ENCODE results near the gene CNN2. TPM values are rescaled to one million over a fixed set of nuclear protein-coding genes. Genes with fewer than 3 reads are reported as not detected.

The CNN2 gene
- total RNA-seq, 3 donors from 2014 or later (not counting 1 experiment from before 2014, with no cell fraction given) = 163 to 276 (median 179) TPM

DNA sequence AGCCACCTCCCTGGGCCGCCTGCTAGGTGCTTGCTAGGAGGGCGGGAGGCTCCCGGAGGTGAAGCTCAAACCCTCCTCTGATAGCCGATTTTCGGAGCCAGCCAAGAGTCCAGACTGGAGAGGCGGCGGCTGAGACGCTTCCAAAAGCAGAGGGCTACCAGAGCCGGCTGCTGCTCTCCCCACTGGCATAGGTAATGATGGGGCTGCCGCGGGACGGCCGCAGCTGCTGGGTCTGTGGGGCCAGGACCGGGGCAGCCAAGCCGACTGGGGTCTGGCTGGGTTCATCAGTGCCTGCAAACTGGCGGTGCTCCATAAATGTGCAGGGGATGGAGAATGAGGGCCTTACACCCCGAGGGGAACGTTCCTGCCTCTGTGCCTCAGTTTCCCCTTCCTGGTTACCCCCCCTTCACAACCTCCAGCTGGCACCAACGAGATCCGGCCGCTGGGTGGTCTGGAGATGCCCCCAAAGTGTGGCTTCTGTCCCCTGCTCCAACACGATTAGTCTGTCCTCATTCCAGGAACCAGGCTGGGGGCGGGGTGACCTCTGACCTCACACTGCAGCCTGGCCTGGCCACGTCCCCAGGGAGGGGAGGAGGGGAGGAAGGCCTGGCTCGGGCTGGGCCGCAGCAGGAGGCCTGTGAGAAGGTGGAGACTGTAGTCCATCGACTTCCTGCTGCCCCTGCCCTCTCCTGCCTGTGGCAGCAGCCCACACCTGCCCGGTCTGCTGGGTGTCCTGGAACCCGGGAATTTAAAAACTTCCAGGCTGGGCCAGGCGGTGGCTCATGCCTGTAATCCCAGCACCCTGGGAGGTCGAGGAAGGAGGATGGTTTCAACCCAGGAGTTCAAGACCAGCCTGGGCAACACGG lies 46.0 kb upstream of the CNN2 start:
- no peaks in the 10 kb centered on the region for H3K27me3 Mint-ChIP-seq (ENCODE audit: low read depth in 2 of 2)

GRCh38 chr19:982567-983170 lies 43.7 kb upstream of the CNN2 start:
- intact Hi-C loops (cut with micrococcal nuclease) = loop anchor here (1.0 to 10.0 kb wide), 4 partner anchors 57 to 208 kb away; no protein-coding TSS in a partner anchor
- ATAC-seq (peak; percentile 76 to 88 (median 77)), DNase-seq (peak; percentile 84 to 87)
- Mint-ChIP-seq H3K9me3 (no peaks in the 10 kb centered on the region), H3K4me1 (peaks cover 13% of the 10 kb centered on the region in 2 donors), H3K27ac (peak overlapping the region in 1 of 2 donors; percentile 24), H3K4me3 (no peak overlapping the region), H3K36me3 (no peaks in the 10 kb centered on the region), H3K27me3 (ENCODE audit: low read depth in 2 of 2) (no peaks in the 10 kb centered on the region)
- no peaks in the 10 kb centered on the region for H3K27me3 ChIP-seq (ENCODE audit: control insufficient read depth, insufficient read depth, low read length)
- no peaks in the 10 kb centered on the region for H3K9me3 ChIP-seq (ENCODE audit: control insufficient read depth, insufficient read depth, low read length)
- no peak overlapping the region for H3K27ac ChIP-seq (ENCODE audit: low read length)
- no peak overlapping the region for H3K4me3 ChIP-seq (ENCODE audit: low read length)
- under 1% methylated on average over 45 of the region's 46 CpGs for WGBS (ENCODE audit: insufficient coverage)
- TF ChIP-seq, protein P1, sequence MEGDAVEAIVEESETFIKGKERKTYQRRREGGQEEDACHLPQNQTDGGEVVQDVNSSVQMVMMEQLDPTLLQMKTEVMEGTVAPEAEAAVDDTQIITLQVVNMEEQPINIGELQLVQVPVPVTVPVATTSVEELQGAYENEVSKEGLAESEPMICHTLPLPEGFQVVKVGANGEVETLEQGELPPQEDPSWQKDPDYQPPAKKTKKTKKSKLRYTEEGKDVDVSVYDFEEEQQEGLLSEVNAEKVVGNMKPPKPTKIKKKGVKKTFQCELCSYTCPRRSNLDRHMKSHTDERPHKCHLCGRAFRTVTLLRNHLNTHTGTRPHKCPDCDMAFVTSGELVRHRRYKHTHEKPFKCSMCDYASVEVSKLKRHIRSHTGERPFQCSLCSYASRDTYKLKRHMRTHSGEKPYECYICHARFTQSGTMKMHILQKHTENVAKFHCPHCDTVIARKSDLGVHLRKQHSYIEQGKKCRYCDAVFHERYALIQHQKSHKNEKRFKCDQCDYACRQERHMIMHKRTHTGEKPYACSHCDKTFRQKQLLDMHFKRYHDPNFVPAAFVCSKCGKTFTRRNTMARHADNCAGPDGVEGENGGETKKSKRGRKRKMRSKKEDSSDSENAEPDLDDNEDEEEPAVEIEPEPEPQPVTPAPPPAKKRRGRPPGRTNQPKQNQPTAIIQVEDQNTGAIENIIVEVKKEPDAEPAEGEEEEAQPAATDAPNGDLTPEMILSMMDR (IDR thresholded peaks at IDR 0.05) = peak; percentile 90
- H3K4me1 ChIP-seq (ENCODE audit: control insufficient read depth, insufficient read depth, low read length) = peaks cover 28% of the 10 kb centered on the region
- H3K36me3 ChIP-seq (ENCODE audit: control insufficient read depth, insufficient read depth, low read length) = peaks cover 10% of the 10 kb centered on the region

More for the DNA sequence above, 46.0 kb upstream of the CNN2 start:
- peaks cover 13% of the 10 kb centered on the region in 2 donors for H3K4me1 Mint-ChIP-seq
- intact Hi-C loops (cut with micrococcal nuclease) = loop anchor here (5.0 to 10.0 kb wide), 2 partner anchors 118 to 206 kb away; no protein-coding TSS in a partner anchor
- H3K9me3 ChIP-seq (ENCODE audit: control insufficient read depth, insufficient read depth, low read length) = no peaks in the 10 kb centered on the region
- no peaks in the 10 kb centered on the region for H3K36me3 ChIP-seq (ENCODE audit: control insufficient read depth, insufficient read depth, low read length)
- no peaks in the 10 kb centered on the region for H3K27me3 ChIP-seq (ENCODE audit: control insufficient read depth, insufficient read depth, low read length)
- H3K27ac Mint-ChIP-seq = no peak overlapping the region
- WGBS (ENCODE audit: insufficient coverage) = 78% methylated on average over 32 of the region's 32 CpGs
- H3K4me3 ChIP-seq (ENCODE audit: low read length) = no peak overlapping the region
- H3K27ac ChIP-seq (ENCODE audit: low read length) = no peak overlapping the region
- DNase-seq (no peak), ATAC-seq (no peak)
- H3K4me3 Mint-ChIP-seq = no peak overlapping the region
- H3K4me1 ChIP-seq (ENCODE audit: control insufficient read depth, insufficient read depth, low read length) = peaks cover 28% of the 10 kb centered on the region
- no peaks in the 10 kb centered on the region for H3K9me3 Mint-ChIP-seq
- TF ChIP-seq, protein P1 (IDR thresholded peaks at IDR 0.05) = no peak
- no peaks in the 10 kb centered on the region for H3K36me3 Mint-ChIP-seq

DNA sequence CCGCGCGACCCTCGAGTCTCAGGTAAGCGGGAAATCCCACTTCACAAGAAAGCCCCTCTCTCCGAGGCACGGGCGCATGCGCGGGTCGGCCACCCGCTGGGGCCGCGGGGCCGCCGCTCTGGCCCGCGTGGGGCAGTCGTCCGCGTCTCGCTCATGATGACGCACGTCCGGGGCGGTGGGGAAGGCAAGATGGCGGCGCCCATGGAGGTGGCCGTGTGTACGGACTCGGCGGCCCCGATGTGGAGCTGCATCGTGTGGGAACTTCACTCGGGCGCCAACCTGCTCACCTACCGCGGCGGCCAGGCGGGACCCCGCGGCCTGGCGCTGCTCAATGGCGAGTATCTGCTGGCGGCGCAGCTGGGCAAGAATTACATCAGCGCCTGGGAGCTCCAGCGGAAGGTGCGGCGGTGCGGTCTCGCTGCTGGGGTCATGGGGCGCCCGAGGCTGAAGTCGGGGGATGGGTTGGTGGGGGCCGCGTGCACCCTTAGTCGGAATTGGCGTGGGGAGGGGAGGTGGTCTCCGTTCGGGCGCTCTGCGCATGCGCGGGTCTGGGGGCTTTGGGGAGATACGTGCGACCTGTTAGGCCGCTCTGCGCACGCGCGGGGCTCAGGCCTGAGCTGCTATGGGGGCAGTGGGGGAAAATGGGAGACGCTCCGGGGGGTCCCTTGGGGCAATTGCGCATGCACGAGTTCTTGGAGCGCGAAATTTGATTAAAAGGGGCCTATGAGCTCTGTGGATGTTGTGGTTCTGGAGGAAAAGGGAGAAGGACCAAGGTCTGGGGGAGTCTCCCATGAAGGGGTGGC lies 42.0 kb upstream of the CNN2 start, which contains the start of gene WDR18:
Gene WDR18 (plus strand): TSS at position 181 of the 803 bp plus-strand sequence. CDS start 9 bp downstream, at position 190.
- intact Hi-C loops (cut with micrococcal nuclease) = loop anchor here (5.0 to 10.0 kb wide), 2 partner anchors 122 to 210 kb away; no protein-coding TSS in a partner anchor
- Histone ChIP-seq H3K9me3 (ENCODE audit: control insufficient read depth, insufficient read depth, low read length) (no peaks in the 10 kb centered on the region), H3K27ac (ENCODE audit: low read length) (peak within 1 kb of the TSS; percentile 88), H3K36me3 (ENCODE audit: control insufficient read depth, insufficient read depth, low read length) (peaks cover 13% of the 10 kb centered on the region), H3K27me3 (ENCODE audit: control insufficient read depth, insufficient read depth, low read length) (no peaks in the 10 kb centered on the region), H3K4me3 (ENCODE audit: low read length) (peak within 1 kb of the TSS; percentile 97), H3K4me1 (ENCODE audit: control insufficient read depth, insufficient read depth, low read length) (peaks cover 39% of the 10 kb centered on the region)
- H3K4me1 Mint-ChIP-seq = peaks cover 13 to 22% of the 10 kb centered on the region in 2 donors
- peak within 1 kb of the TSS; percentile 97 for H3K4me3 Mint-ChIP-seq
- ATAC-seq (peak; percentile 92 to 94 (median 93)), DNase-seq (peak; percentile 90 to 94)
- TF ChIP-seq, protein P1 (IDR thresholded peaks at IDR 0.05) = no peak
- no peaks in the 10 kb centered on the region for H3K27me3 Mint-ChIP-seq (ENCODE audit: low read depth in 2 of 2)
- H3K9me3 Mint-ChIP-seq = no peaks in the 10 kb centered on the region
- under 1% methylated on average over 78 of the region's 78 CpGs for WGBS (ENCODE audit: insufficient coverage)
- H3K36me3 Mint-ChIP-seq = no peaks in the 10 kb centered on the region
- H3K27ac Mint-ChIP-seq = peak within 1 kb of the TSS; percentile 83 to 94

All from natural killer cell (primary cell).